ENCODE measurements around the gene NKX2-1. TPM values are rescaled to one million over a fixed set of nuclear protein-coding genes. Genes with fewer than 3 reads are reported as not detected.

NKX2-1 gene
- total and polyA plus RNA-seq, 9 donors = 0.18 TPM; not detected in 8

DNA sequence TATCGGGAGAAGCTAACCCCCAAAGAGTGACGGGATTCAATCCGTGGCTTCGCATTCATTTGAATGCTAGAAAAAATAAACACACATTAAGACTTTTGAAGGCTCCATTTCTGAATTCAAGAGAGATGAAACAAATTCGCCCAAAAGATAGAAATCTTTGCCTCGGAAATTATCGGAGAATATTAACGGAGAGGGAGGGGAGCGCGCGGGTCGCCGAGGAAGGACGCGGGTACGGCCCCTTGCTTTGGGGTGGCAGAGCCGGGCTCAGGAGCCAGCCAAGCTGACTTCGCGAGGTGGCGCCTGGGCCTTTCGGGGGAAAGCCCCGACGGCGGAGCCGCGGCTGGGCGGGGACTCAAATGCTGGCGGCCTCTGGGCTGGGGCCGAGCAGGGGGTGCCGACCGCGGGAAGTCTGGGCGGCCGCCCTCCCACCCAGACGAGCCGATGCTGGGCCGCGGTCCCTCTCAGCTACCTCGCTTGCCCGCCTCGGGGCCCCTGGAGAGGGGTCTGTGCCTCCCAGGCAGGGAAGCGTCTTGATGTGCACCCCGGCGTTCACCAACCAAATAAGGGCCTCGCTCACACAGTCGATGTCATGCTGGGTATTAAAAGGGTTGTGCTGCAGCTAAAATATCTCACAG lies 14.7 kb downstream of the NKX2-1 start:
- H3K36me3 ChIP-seq = no peaks in the 10 kb centered on the region
- intact Hi-C loops (cut with DNase I) = no loop called here
- DNase-seq = no peak
- no peaks in the 10 kb centered on the region for H3K27me3 ChIP-seq
- H3K4me1 ChIP-seq (ENCODE audit: insufficient read depth) = no peaks in the 10 kb centered on the region
- H3K9me3 ChIP-seq = peaks cover 0 to 15% of the 10 kb centered on the region in 2 donors
- 3 to 4% (median 4%) methylated on average over 36 to 46 of the region's 46 CpGs for WGBS, 3 donors
- TF ChIP-seq EP300 (IDR thresholded peaks at IDR 0.05) = no peak
- no peak for TF ChIP-seq POLR2A (IDR thresholded peaks at IDR 0.05)
- TF ChIP-seq, protein P1, sequence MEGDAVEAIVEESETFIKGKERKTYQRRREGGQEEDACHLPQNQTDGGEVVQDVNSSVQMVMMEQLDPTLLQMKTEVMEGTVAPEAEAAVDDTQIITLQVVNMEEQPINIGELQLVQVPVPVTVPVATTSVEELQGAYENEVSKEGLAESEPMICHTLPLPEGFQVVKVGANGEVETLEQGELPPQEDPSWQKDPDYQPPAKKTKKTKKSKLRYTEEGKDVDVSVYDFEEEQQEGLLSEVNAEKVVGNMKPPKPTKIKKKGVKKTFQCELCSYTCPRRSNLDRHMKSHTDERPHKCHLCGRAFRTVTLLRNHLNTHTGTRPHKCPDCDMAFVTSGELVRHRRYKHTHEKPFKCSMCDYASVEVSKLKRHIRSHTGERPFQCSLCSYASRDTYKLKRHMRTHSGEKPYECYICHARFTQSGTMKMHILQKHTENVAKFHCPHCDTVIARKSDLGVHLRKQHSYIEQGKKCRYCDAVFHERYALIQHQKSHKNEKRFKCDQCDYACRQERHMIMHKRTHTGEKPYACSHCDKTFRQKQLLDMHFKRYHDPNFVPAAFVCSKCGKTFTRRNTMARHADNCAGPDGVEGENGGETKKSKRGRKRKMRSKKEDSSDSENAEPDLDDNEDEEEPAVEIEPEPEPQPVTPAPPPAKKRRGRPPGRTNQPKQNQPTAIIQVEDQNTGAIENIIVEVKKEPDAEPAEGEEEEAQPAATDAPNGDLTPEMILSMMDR (IDR thresholded peaks at IDR 0.05) = no peak
- H3K4me3 ChIP-seq = no peak overlapping the region
- no peak overlapping the region for H3K27ac ChIP-seq

DNA sequence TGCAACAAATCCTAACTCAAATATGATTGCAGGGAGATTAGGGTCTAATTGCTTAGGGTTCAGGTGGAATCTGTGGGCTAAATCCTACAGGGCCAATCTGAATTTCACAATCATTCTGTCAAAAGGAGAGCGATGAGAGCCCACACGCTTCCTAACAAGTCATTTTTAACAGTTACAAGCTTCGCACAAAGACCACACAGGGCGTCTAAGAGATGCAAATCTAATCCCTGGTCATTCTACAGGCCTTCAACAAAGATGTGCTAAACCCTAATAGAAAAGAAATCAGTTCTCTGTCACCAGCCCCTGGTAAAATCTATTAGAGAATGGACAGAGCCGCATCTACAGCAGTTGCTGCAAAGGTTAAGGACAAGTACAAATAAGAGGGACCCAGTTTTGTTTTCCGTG lies 15.3 kb downstream of the NKX2-1 start:
- intact Hi-C loops (cut with DNase I) = no loop called here
- no peak for DNase-seq
- Histone ChIP-seq H3K4me1 (ENCODE audit: insufficient read depth) (no peaks in the 10 kb centered on the region), H3K36me3 (no peaks in the 10 kb centered on the region), H3K27me3 (no peaks in the 10 kb centered on the region), H3K27ac (no peak overlapping the region), H3K4me3 (no peak overlapping the region), H3K9me3 (peaks cover 0 to 15% of the 10 kb centered on the region in 2 donors)
- 10 to 16% (median 13%) methylated on average over 6 of the region's 6 CpGs for WGBS, 3 donors
- TF ChIP-seq POLR2A (IDR thresholded peaks at IDR 0.05) (no peak), EP300 (IDR thresholded peaks at IDR 0.05) (no peak)
- TF ChIP-seq, protein P1 (IDR thresholded peaks at IDR 0.05) = no peak

DNA sequence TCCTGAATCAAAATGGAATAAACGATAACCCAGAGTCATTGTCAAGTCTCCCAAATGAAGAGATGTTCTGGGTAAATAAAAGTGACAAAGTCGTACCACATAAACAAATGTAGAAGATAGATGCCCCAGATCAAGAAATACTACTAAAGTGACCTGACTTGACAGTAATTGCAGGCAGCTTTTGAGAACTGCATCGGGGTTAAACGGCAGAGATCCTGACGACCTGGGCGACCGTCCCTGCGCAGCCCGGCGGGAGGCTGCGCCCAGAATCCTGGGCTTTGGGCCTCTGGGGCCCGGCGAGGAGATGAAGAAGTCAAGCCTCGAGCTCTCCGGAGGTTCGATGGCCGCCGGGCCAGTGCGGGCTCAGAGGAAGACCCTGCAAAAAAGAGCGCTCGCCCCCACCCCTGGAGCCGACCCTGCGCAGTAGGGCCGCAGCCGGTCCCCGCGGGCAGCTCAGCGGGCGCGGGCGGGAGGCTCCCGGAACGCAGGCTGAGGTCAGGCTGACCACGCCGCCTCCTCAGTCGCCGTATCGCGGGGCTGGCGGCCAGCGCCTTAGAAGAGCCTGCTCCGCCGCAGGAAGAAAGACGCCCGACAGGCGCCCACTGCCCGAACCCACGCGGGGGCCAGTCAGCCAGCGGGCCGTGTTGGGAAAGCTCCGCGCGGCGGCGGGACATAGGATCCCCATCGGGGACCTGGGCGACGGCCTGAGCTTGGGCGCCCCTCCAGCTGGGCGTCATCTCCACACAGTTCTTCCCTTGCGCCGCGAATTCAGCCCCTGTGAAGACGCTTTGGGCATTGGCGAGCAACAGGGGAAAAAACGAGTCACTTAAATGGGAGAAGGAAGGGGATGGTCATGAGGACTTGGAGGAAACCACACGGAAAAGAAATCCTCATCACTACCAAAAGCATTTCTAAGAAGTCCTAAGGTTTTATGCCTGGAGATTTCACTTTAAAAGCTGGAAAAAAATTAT lies 16.0 kb downstream of the NKX2-1 start:
- Histone ChIP-seq H3K27me3 (no peaks in the 10 kb centered on the region), H3K36me3 (no peaks in the 10 kb centered on the region), H3K27ac (no peak overlapping the region), H3K4me1 (ENCODE audit: insufficient read depth) (no peaks in the 10 kb centered on the region), H3K4me3 (no peak overlapping the region), H3K9me3 (peaks cover 0 to 15% of the 10 kb centered on the region in 2 donors)
- intact Hi-C loops (cut with DNase I) = no loop called here
- TF ChIP-seq EP300 (IDR thresholded peaks at IDR 0.05) = no peak
- TF ChIP-seq, protein P1 (IDR thresholded peaks at IDR 0.05) = no peak
- no peak for TF ChIP-seq POLR2A (IDR thresholded peaks at IDR 0.05)
- WGBS, 3 donors = 2 to 3% (median 3%) methylated on average over 62 to 68 of the region's 68 CpGs
- no peak for DNase-seq

DNA sequence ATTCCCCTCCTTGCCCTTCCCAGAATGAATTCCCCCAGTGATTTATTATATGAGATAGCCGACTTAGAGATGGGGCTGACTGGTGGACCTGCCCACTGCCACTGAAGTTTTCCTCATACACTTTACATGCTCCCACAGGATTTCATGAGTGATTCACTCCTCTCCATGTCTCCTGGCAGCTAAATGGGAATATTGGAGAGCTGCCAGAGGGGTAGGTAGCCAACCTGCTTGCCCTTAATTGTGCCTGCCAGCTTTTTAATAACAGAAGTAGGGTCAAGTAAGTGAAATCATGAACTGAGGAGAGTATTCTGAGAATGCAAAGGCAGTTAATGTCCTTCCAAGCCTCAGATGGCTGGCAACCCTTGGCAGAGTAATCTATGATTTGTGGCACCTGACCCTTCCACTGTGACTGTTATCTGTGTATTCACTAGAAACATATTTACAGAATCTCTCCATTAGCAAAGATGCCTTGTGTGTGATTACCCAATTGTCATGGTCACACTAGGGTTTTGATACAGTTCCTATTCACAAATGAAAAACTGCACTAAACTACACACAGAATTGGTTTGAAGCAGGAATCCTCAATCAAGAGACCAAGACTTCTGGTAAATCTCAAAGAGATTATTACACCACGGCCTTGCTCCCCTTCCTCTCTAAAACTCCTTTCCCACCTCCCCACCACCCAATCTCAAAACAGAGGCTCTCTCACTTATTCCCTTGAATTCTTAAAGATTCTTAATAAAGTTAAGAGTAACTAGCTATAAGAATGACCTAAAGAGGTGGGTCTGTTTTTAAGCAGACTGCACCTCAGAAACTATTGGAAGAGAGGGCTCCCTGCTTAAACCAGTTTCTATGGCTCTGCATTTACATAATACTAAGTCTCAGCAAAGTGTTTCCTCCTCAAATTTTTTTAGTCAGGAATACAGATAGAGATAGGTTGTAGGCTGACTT lies 17.2 kb downstream of the NKX2-1 start:
- 0 to 4% (median 4%) methylated on average over 2 of the region's 2 CpGs for WGBS, 3 donors
- peaks cover 0 to 15% of the 10 kb centered on the region in 2 donors for H3K9me3 ChIP-seq
- no peaks in the 10 kb centered on the region for H3K27me3 ChIP-seq

More for the DNA sequence above, 17.2 kb downstream of the NKX2-1 start:
- H3K4me3 ChIP-seq = no peak overlapping the region
- H3K36me3 ChIP-seq = no peaks in the 10 kb centered on the region
- intact Hi-C loops (cut with DNase I) = no loop called here
- no peaks in the 10 kb centered on the region for H3K4me1 ChIP-seq (ENCODE audit: insufficient read depth)
- no peak for TF ChIP-seq POLR2A (IDR thresholded peaks at IDR 0.05)
- no peak for TF ChIP-seq EP300 (IDR thresholded peaks at IDR 0.05)
- TF ChIP-seq, protein P1 (IDR thresholded peaks at IDR 0.05) = no peak
- H3K27ac ChIP-seq = no peak overlapping the region
- DNase-seq = no peak
